HG03045 (cell line): Measurements from ENCODE around the gene TSPYL2.

ENCODE experiments used
- ATAC-seq: cut with Tn5 transposase; IDR thresholded peaks from one replicate; pipeline ENCODE4 v1.9.1; 2021; ENCODE audit warnings: mild to moderate bottlenecking, moderate library complexity; ENCODE audit not compliant: unreplicated experiment

The TSPYL2 gene

GRCh38 chrX:53122013-53122412 lies 39.8 kb downstream of the TSPYL2 start:
- no peak for ATAC-seq

GRCh38 chrX:53125506-53125905 lies 43.3 kb downstream of the TSPYL2 start:
- ATAC-seq = no peak

- no peak for ATAC-seq
These were observed 44.2 kb downstream of the TSPYL2 start for GRCh38 chrX:53126377-53126776.

GRCh38 chrX:53128097-53128749 lies 46.1 kb downstream of the TSPYL2 start:
- no peak for ATAC-seq

- ATAC-seq = no peak
These were observed 51.2 kb downstream of the TSPYL2 start for GRCh38 chrX:53133400-53133799.

- no peak for ATAC-seq
These were observed 53.4 kb downstream of the TSPYL2 start for GRCh38 chrX:53135581-53135980.
